HepG2 (cell line): ENCODE results near the gene CEP78. TPM values are rescaled to one million over a fixed set of nuclear protein-coding genes. Genes with fewer than 3 reads are reported as not detected.

Experiments
- BCL6 ChIP-seq: IDR thresholded peaks from 2 replicates; pipeline ENCODE4 v1.6.1; 2016; ENCODE audit warnings: missing genetic modification reagents, missing compliant biosample characterization
- ERF ChIP-seq: IDR thresholded peaks from 2 replicates; pipeline ENCODE4 v1.6.1; 2018; ENCODE audit warnings: missing biosample characterization, missing genetic modification reagents
- FOXP1 ChIP-seq, 2 experiments: fragments of 450-650 bp in 1 of 2; IDR thresholded peaks; 2 replicates each; pipeline ENCODE4 v1.6.1; 2017 to 2018; ENCODE audit warnings: antibody characterized with exemption in 1 of 2
- GATAD2A ChIP-seq: IDR thresholded peaks from 2 replicates; pipeline ENCODE4 v1.6.1; 2016
- GRHL1 ChIP-seq: sonication (generic); formaldehyde crosslinking; conservative IDR thresholded peaks from 2 replicates; pipeline ENCODE4 v1.8.0; 2022; ENCODE audit warnings: missing genetic modification reagents
- HOXA5 ChIP-seq: sonication (generic); formaldehyde crosslinking; IDR thresholded peaks from 2 replicates; pipeline ENCODE4 v1.4.0; 2020; ENCODE audit warnings: missing genetic modification reagents
- KDM2A ChIP-seq: sonication (generic); formaldehyde crosslinking; IDR thresholded peaks from 2 replicates; pipeline ENCODE4 v1.4.0; 2020; ENCODE audit warnings: low read depth, missing genetic modification reagents, borderline replicate concordance
- MAZ ChIP-seq, 2 experiments: sonication (generic) in 1 of 2; formaldehyde crosslinking in 1 of 2; IDR thresholded peaks; 2 replicates each; pipeline versions ENCODE4 v1.5.0 to v1.6.1; 2012 to 2020; ENCODE audit warnings: low read depth in 2 of 2, mild to moderate bottlenecking in 2 of 2, borderline replicate concordance in 1 of 2, improper control_type of control experiment in 1 of 2, low read length in 1 of 2, missing genetic modification reagents in 1 of 2, moderate library complexity in 1 of 2
- MYC ChIP-seq: sonication (generic); formaldehyde crosslinking; IDR thresholded peaks from 2 replicates; pipeline ENCODE4 v1.9.0; 2021; ENCODE audit warnings: missing genetic modification reagents, borderline replicate concordance
- NFE2L1 ChIP-seq: sonication (generic); formaldehyde crosslinking; IDR thresholded peaks from 2 replicates; pipeline ENCODE4 v1.4.0; 2020; ENCODE audit warnings: missing genetic modification reagents, mild to moderate bottlenecking, borderline replicate concordance
- RAD21 ChIP-seq: fragments of 450-650 bp; formaldehyde crosslinking; IDR thresholded peaks from 2 replicates; pipeline ENCODE4 v1.5.0; 2020; ENCODE audit warnings: mild to moderate bottlenecking
- RELA ChIP-seq: sonication (generic); formaldehyde crosslinking; IDR thresholded peaks from 2 replicates; pipeline ENCODE4 v1.4.0; 2020; ENCODE audit warnings: missing genetic modification reagents
- RFX3 ChIP-seq: IDR thresholded peaks from 2 replicates; pipeline ENCODE4 v1.6.1; 2016; ENCODE audit warnings: missing biosample characterization, missing genetic modification reagents
- SMARCC2 ChIP-seq: fragments of 450-650 bp; IDR thresholded peaks from 2 replicates; pipeline ENCODE4 v1.6.1; 2017; ENCODE audit warnings: antibody characterized with exemption, mild to moderate bottlenecking
- SMYD3 ChIP-seq: sonication (generic); formaldehyde crosslinking; IDR thresholded peaks from 2 replicates; pipeline ENCODE4 v1.8.1; 2023; ENCODE audit warnings: mild to moderate bottlenecking, missing genetic modification reagents
- SP140L ChIP-seq: sonication (generic); formaldehyde crosslinking; IDR thresholded peaks from 2 replicates; pipeline ENCODE4 v1.4.0; 2020; ENCODE audit warnings: missing genetic modification reagents, borderline replicate concordance
- ZC3H4 ChIP-seq: sonication (generic); formaldehyde crosslinking; IDR thresholded peaks from 2 replicates; pipeline ENCODE4 v1.4.0; 2020; ENCODE audit warnings: missing genetic modification reagents, borderline replicate concordance
- ZNF251 ChIP-seq: sonication (generic); formaldehyde crosslinking; IDR thresholded peaks from 2 replicates; pipeline ENCODE4 v1.9.0; 2021; ENCODE audit warnings: mild to moderate bottlenecking, missing genetic modification reagents
- ZNF280D ChIP-seq: sonication (generic); formaldehyde crosslinking; IDR thresholded peaks from 2 replicates; pipeline ENCODE4 v1.5.1; 2020; ENCODE audit warnings: mild to moderate bottlenecking, missing genetic modification reagents
- ZNF460 ChIP-seq: sonication (generic); formaldehyde crosslinking; IDR thresholded peaks from 2 replicates; pipeline ENCODE4 v1.5.1; 2020; ENCODE audit warnings: missing genetic modification reagents, mild to moderate bottlenecking, borderline replicate concordance
- ZNF549 ChIP-seq: sonication (generic); formaldehyde crosslinking; IDR thresholded peaks from 2 replicates; pipeline ENCODE4 v1.5.0; 2020; ENCODE audit warnings: missing genetic modification reagents
- ZNF605 ChIP-seq: sonication (generic); formaldehyde crosslinking; IDR thresholded peaks from 2 replicates; pipeline ENCODE4 v1.8.0; 2022; ENCODE audit warnings: mild to moderate bottlenecking, missing genetic modification reagents
- ZNF670 ChIP-seq: sonication (generic); formaldehyde crosslinking; IDR thresholded peaks from 2 replicates; pipeline ENCODE4 v1.8.0; 2022; ENCODE audit warnings: mild to moderate bottlenecking, missing genetic modification reagents, borderline replicate concordance
- polyA plus RNA-seq, 8 experiments: library from polyadenylated mRNA; depleted of rRNA in 3 of 8; stranded (reverse) in 7 of 8; unstranded in 1 of 8; fragments of >200 nt; fragmentation: Illumina TruSeq in 4 of 8; extraction: Trizol in 4 of 8; gene quantifications; 2 replicates each; pipeline versions ENCODE4 v1.2.1 to v1.2.3, GENCODE V29; 2011 to 2016; ENCODE audit warnings: low read depth in 4 of 8, missing spikeins in 1 of 8, mixed read lengths in 1 of 8; ENCODE audit not compliant: insufficient read depth in 1 of 8
- total RNA-seq, 5 experiments: library from RNA; depleted of rRNA; stranded (reverse); fragments of >200 nt; fragmentation: Illumina TruSeq; extraction: Trizol; gene quantifications; 2 replicates each; pipeline ENCODE4 v1.2.3, GENCODE V29; 2016; ENCODE audit warnings: low read depth in 1 of 5

The CEP78 gene
- total and polyA plus RNA-seq, 2 of the 13 experiments (the other 11 are each of a cell fraction or from before 2014, with no cell fraction given): 5.1 to 30.8 TPM

GRCh38 chr9:78235762-78236550 lies at the start of gene CEP78 (continued):
- TF ChIP-seq ZNF460 (CRISPR knock-in tag) (no peak), GRHL1 (CRISPR knock-in tag) (no peak), SMYD3 (CRISPR knock-in tag) (no peak), MYC (CRISPR knock-in tag) (peak; percentile 73; the same call in 1 of the 2 replicates), ZNF280D (CRISPR knock-in tag) (peak; percentile 78; the same call in 1 of the 2 replicates), ZC3H4 (CRISPR knock-in tag) (no peak), FOXP1 (IDR thresholded peaks at IDR 0.05) (no peak), FOXP1 (CRISPR knock-in tag; IDR thresholded peaks at IDR 0.05) (no peak), NFE2L1 (no peak), ZNF251 (0 out of 2 replicates have a peak, but pooled peaks have one; percentile 17), RFX3 (no peak), SP140L (peak; percentile 58; the same call in 1 of the 2 replicates), ERF (CRISPR knock-in tag) (peak; percentile 47), ZNF605 (no peak; the same call in 1 of the 2 replicates), ZNF549 (CRISPR knock-in tag) (no peak), HOXA5 (CRISPR knock-in tag) (peak; percentile 65), KDM2A (peak; percentile 92; the same call in 1 of the 2 replicates), BCL6 (CRISPR knock-in tag) (no peak), ZNF670 (CRISPR knock-in tag) (no peak; the same call in 1 of the 2 replicates), RELA (CRISPR knock-in tag) (no peak), RAD21 (no peak), GATAD2A (peak; percentile 76), SMARCC2 (no peak), MAZ (IDR thresholded peaks at IDR 0.05; ENCODE audit: borderline replicate concordance, low read depth, low read length) (0 out of 2 replicates have a peak, but pooled peaks have one; percentile 27), MAZ (CRISPR knock-in tag; IDR thresholded peaks at IDR 0.05; ENCODE audit: low read depth) (no peak)
